Activated naive CD8-positive, alpha-beta T cell treated with anti-CD3 and anti-CD28 coated beads, Interleukin-2, amount 50 U/mL, for 24 hours (primary cell): ENCODE data around the gene FASN.
"Not testable (repeated sequence)": the region's sequence is repeated elsewhere in the genome, so short reads cannot be mapped to it uniquely, and the experiment has no call there.

ENCODE experiments used
- ATAC-seq: fragments of 150-1000 bp; cut with Tn5 transposase; one replicate; pipeline ENCODE4 v1.10.0; 2021
- DNase-seq: peaks from one replicate; pipeline ENCODE4 v3.0.0; 2021
- H3K27ac Mint-ChIP-seq: one replicate; pipeline ENCODE4 v1.8.0; 2021; ENCODE audit warnings: mild to moderate bottlenecking, mixed read lengths
- H3K27me3 Mint-ChIP-seq: one replicate; pipeline ENCODE4 v1.8.0; 2021; ENCODE audit warnings: mixed read lengths
- H3K36me3 Mint-ChIP-seq: one replicate; pipeline ENCODE4 v1.8.0; 2021; ENCODE audit warnings: low read depth, mixed read lengths
- H3K4me1 Mint-ChIP-seq: one replicate; pipeline ENCODE4 v1.8.0; 2021; ENCODE audit warnings: mixed read lengths
- H3K4me3 Mint-ChIP-seq: one replicate; pipeline ENCODE4 v1.8.0; 2021; ENCODE audit warnings: mild to moderate bottlenecking, moderate library complexity, mixed read lengths
- H3K9me3 Mint-ChIP-seq: one replicate; pipeline ENCODE4 v1.8.0; 2021; ENCODE audit warnings: mixed read lengths

Gene FASN

DNA sequence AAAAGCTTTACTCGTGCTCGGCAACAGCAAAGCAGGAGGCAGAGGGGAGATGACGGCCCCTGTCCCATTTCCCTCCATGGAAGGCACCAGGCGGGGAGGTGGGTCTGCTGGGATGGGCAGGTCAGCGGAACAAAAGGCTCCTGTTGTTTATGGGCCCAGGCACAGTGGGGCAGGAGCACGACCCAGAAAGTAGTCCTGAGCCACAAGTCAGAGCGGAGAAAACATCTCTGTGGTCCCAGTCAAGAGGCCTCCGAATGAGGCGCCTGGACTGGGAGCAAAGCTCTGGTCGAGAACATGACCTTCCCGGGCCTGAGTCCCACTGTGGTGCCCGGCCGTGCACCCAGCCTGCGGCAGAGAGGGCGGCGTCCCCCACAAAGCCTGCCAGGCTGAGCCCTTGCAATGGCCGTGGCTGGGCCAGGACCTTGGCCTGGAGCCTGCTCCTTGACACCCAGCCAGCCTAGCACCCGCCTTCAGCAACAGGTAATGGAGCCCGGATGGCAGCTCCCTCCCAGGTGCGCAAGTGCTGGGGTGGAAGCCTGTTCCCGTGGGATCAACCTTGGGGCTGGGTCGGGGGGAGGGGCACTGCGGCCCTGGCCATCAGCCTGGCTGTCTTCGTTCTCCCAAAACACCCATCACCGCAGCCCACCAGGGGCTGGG, 50.0 kb downstream of the FASN start:
- no peak for DNase-seq
- H3K27ac Mint-ChIP-seq: no peak overlapping the region
- H3K4me3 Mint-ChIP-seq: no peak overlapping the region
- H3K27me3 Mint-ChIP-seq: no peaks in the 10 kb centered on the region
- no peak for ATAC-seq
- H3K36me3 Mint-ChIP-seq: no peaks in the 10 kb centered on the region
- H3K4me1 Mint-ChIP-seq: peaks cover 11% of the 10 kb centered on the region
- no peaks in the 10 kb centered on the region for H3K9me3 Mint-ChIP-seq

- ATAC-seq (no peak), DNase-seq (no peak)
- Mint-ChIP-seq H3K4me3 (no peak overlapping the region), H3K9me3 (no peaks in the 10 kb centered on the region), H3K36me3 (no peaks in the 10 kb centered on the region), H3K4me1 (peaks cover 7% of the 10 kb centered on the region), H3K27ac (no peak overlapping the region), H3K27me3 (no peaks in the 10 kb centered on the region)
These were observed 50.7 kb downstream of the FASN start for GRCh38 chr17:82047379-82047778.

DNA sequence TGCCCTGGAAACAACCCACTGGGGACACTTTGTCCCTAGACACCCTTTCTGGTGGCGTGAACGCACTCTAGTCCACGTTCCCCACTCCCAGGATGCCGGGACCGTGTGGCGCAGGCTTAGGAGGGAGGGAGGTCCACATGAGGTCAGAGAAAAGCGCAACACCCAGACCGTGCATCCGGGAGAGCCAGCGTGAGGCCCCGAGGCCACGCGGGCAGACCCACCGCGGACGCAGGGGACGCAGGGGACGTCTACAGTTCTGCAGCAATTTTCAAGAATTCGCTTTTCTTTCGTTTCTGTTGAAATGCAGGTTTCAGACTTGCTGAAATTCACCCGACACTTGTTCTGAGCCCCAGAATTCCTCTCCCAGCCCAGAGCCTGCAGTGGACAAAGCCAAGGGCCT, 51.1 kb downstream of the FASN start:
- DNase-seq (no peak), ATAC-seq (no peak)
- Mint-ChIP-seq H3K36me3 (no peaks in the 10 kb centered on the region), H3K4me1 (peaks cover 7% of the 10 kb centered on the region), H3K27ac (no peak overlapping the region), H3K9me3 (no peaks in the 10 kb centered on the region), H3K4me3 (no peak overlapping the region), H3K27me3 (no peaks in the 10 kb centered on the region)

GRCh38 chr17:82045936-82046484, 52.0 kb downstream of the FASN start:
- ATAC-seq (no peak), DNase-seq (no peak)
- Mint-ChIP-seq H3K36me3 (no peaks in the 10 kb centered on the region), H3K27ac (no peak overlapping the region), H3K4me3 (no peak overlapping the region), H3K27me3 (no peaks in the 10 kb centered on the region), H3K9me3 (no peaks in the 10 kb centered on the region), H3K4me1 (peaks cover 7% of the 10 kb centered on the region)

DNA sequence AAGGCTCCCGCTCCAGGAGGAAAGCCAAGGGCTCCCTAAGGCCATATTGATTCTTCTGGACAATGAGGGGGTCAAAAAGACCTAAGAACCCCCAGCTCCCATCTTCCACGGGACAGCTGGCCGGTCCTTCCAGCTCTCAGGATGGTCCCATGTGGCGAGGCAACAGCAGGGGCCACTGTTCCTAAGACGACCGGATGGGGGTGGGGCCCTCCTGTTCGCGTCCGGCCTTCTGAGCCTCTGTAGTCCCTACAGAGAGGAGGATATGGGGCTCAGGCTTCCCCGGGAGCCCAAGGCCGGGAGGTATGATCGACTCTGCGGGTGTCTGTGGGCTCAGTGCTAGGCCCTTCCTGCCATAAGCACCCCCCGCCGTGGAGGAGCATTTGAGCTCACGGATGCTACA, 54.5 kb downstream of the FASN start:
- no peak overlapping the region for H3K27ac Mint-ChIP-seq
- ATAC-seq: no peak
- no peak overlapping the region for H3K4me3 Mint-ChIP-seq
- no peak for DNase-seq
- H3K27me3 Mint-ChIP-seq: no peaks in the 10 kb centered on the region
- H3K4me1 Mint-ChIP-seq: peaks cover 4% of the 10 kb centered on the region
- no peaks in the 10 kb centered on the region for H3K36me3 Mint-ChIP-seq
- H3K9me3 Mint-ChIP-seq: no peaks in the 10 kb centered on the region

- ATAC-seq (no peak), DNase-seq (no peak)
- no peaks in the 10 kb centered on the region for H3K27me3 Mint-ChIP-seq
- no peak overlapping the region for H3K27ac Mint-ChIP-seq
- H3K9me3 Mint-ChIP-seq: no peaks in the 10 kb centered on the region
- no peak overlapping the region for H3K4me3 Mint-ChIP-seq
- H3K4me1 Mint-ChIP-seq: peaks cover 9% of the 10 kb centered on the region
- no peaks in the 10 kb centered on the region for H3K36me3 Mint-ChIP-seq
These were observed 55.4 kb downstream of the FASN start for GRCh38 chr17:82042649-82043048.

DNA sequence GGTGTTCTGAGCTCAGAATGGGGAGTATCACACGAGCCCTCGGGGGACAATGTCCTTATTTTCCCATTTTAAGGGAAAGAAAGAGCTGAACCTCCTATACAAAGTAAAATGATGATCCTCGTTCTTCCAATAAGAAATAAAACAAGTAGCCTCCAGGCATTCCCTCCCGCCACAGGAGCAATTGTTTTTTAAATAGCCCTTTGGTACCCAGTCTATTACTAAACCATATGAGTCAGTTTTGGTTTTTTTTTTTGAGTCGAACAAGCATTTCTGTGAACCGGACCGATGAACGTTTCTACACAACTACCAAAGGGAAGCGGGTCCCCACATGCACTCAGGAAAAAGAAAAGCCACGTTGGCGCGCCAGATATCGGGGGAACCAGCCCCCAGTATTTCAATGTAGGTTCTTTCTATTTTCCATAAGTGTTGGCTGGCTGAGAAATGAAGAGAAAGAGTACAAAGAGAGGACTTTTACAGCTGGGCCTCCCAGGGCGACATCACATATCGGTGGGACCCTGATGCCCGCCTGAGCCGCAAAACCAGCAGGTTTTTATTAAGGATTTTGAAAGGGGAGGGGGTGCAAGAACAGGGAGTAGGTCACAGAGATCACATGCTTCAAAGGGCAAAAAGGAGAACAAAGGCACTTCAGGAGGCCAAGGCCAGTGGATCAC, 56.8 kb downstream of the FASN start:
- Mint-ChIP-seq H3K9me3 (no peaks in the 10 kb centered on the region), H3K27ac (no peak overlapping the region), H3K4me1 (peaks cover 12% of the 10 kb centered on the region), H3K36me3 (no peaks in the 10 kb centered on the region), H3K27me3 (no peaks in the 10 kb centered on the region), H3K4me3 (no peak overlapping the region)
- ATAC-seq: no peak
- no peak for DNase-seq

DNA sequence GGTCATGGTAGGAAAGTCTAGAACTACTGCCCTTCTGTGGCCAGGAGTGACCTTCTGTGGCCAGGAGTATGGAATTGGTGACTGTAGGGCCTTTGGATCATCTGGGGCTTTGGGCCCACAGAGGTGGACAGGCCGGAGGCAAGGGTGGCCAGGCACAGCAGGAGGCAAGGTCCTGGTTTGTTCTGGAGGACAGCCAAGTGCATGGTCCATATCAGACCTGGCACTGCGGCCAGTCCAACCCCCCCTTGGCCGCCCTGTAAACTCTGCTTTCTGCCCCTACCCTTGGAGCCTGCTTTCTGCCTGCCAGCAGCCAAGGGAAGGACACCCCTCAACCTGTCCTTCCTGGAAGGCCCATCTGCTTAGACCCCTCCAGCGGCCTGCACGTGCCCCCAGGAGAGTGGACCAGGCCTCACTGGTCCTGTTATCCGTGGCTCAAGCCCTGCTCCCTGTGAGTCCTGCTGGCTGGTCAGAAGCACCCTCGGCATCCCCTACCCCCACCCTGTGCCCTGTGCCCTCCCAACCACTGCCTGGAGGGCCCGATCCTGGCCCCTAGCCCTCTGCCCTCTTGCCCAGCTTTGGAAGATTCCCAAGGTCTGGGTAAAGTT, 58.2 kb downstream of the FASN start:
- peaks cover 5% of the 10 kb centered on the region for H3K36me3 Mint-ChIP-seq
- no peak for DNase-seq
- peaks cover 22% of the 10 kb centered on the region for H3K4me1 Mint-ChIP-seq
- no peaks in the 10 kb centered on the region for H3K9me3 Mint-ChIP-seq
- H3K4me3 Mint-ChIP-seq: no peak overlapping the region
- H3K27ac Mint-ChIP-seq: no peak overlapping the region
- ATAC-seq: no peak
- H3K27me3 Mint-ChIP-seq: no peaks in the 10 kb centered on the region

DNA sequence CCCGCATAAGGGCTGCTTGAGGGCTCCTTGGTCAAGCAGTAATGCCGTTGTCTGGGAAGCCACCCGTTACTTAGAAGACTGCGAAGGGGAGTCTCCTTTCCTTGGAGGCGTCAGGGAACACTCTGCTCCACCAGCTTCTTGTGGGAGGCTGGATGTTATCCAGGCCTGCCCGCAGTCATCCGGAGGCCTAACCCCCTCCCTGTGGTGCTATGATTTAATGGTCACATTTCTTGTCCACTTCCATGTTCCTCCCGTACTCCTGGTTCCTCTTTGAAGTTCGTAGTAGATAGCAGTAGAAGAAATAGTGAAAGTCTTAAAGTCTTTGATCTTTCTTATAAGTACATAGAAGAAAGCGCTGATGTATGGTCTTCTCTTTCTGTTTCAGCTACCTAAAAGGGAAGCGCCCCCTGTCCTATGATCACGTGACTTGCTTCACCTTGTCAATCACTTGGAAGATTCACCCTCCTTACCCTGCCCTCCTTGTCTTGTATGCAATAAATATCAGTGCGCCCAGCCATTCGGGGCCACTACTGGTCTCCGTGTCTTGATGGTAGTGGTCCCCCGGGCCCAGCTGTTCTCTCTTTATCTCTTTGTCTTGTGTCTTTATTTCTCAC, 59.1 kb downstream of the FASN start:
- DNase-seq, H3K27ac Mint-ChIP-seq, H3K27me3 Mint-ChIP-seq, H3K36me3 Mint-ChIP-seq, H3K4me3 Mint-ChIP-seq, H3K9me3 Mint-ChIP-seq, ATAC-seq: not testable (repeated sequence)
- H3K4me1 Mint-ChIP-seq: peaks cover 22% of the 10 kb centered on the region

GRCh38 chr17:82037889-82038195, 60.2 kb downstream of the FASN start:
- DNase-seq (no peak), ATAC-seq (no peak)
- no peaks in the 10 kb centered on the region for H3K9me3 Mint-ChIP-seq
- no peaks in the 10 kb centered on the region for H3K27me3 Mint-ChIP-seq
- H3K4me3 Mint-ChIP-seq: peak overlapping the region; percentile 78
- H3K4me1 Mint-ChIP-seq: peaks cover 23% of the 10 kb centered on the region
- H3K27ac Mint-ChIP-seq: peak overlapping the region; percentile 80
- H3K36me3 Mint-ChIP-seq: peaks cover 5% of the 10 kb centered on the region

GRCh38 chr17:82037092-82037888, 60.7 kb downstream of the FASN start, which contains the start of gene DCXR:
TSS of gene DCXR (minus strand) at chr17:82037697. CDS start at chr17:82037682, 15 bp downstream.
- no peaks in the 10 kb centered on the region for H3K27me3 Mint-ChIP-seq
- peak; percentile 96 for ATAC-seq
- H3K27ac Mint-ChIP-seq: peak within 1 kb of the TSS; percentile 80
- peaks cover 5% of the 10 kb centered on the region for H3K36me3 Mint-ChIP-seq
- peaks cover 23% of the 10 kb centered on the region for H3K4me1 Mint-ChIP-seq
- H3K4me3 Mint-ChIP-seq: peak within 1 kb of the TSS; percentile 78
- H3K9me3 Mint-ChIP-seq: no peaks in the 10 kb centered on the region
- DNase-seq: peak; percentile 97

DNA sequence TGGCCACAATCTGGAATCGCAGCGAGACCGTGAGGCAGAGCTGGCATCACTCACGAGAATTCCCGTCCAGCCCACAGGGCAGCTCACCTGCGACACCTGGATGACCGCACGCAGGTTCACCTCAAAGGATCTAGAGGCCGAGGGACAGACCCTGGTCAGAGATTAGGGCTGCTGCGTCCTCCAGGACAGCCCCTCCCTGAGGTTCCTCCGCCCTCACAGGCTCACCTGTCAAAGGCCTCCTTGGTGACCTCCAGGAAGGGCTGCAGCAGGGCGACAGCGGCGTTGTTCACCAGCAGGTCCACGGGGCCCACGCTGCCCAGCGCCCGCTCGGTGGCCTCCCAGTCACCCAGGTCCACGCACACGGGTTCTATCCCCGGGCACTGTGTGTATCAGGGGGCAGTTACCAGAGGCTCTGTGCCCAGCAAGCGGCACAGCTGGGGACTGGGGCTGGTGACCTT, 61.4 kb downstream of the FASN start:
- Mint-ChIP-seq H3K36me3 (peaks cover 5% of the 10 kb centered on the region), H3K27ac (no peak overlapping the region), H3K4me1 (peaks cover 23% of the 10 kb centered on the region), H3K27me3 (no peaks in the 10 kb centered on the region), H3K9me3 (no peaks in the 10 kb centered on the region), H3K4me3 (peak overlapping the region; percentile 78)
- ATAC-seq: no peak
- no peak for DNase-seq

DNA sequence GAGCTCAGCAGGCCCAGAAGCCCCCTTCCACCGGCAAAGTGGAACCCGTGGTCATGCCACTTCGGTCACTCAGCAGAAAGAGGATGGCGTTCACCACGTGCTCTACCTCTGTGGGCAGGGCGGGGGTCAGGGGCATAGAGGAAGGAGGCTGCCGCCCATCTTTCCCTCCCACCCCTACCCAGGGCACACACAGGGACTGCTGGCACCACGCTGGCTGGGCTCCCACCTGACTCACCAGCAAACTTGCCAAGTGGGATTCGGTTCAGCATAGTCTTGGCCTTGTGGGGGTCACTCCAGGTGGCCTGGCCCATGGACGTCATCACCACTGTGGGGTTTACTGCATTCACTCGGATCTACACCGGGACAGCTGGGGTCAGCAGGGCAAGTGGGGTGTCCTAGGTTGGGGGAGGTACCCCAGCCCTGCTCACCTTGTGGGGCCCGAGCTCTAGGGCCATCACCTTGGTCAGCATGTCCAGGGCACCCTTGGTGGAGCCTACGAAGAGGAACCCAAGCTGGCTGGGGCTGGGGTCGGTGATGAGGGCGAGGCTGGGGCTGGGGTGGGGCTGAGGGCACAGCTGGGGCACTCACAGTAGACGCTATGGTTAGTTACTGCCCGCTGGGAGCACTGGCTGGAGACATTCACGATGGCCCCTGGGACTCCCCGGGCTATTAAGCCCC, 61.9 kb downstream of the FASN start:
- peak overlapping the region; percentile 78 for H3K4me3 Mint-ChIP-seq
- H3K9me3 Mint-ChIP-seq: no peaks in the 10 kb centered on the region
- ATAC-seq: no peak
- no peak overlapping the region for H3K27ac Mint-ChIP-seq
- DNase-seq: no peak
- H3K4me1 Mint-ChIP-seq: peaks cover 23% of the 10 kb centered on the region
- no peaks in the 10 kb centered on the region for H3K27me3 Mint-ChIP-seq
- H3K36me3 Mint-ChIP-seq: peaks cover 5% of the 10 kb centered on the region

DNA sequence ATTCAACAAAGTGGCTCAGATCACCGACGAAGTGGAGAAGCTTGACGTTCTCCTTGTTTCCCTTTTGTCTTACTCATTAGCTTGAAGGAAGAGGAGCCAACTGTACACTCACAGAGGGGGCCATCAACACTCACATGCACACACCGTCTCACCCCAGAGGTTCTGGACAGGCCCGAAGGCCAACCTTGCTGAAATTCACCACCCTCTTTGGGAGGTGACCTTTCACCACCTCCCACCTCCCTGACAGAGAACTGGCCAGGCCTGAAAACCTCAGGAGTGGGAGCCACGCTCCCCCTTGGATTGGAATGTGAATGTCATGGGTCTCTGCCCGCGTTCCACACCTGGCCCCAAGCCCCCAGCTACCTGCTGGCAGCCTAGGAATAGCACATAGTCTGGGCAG, 62.5 kb downstream of the FASN start:
- no peaks in the 10 kb centered on the region for H3K27me3 Mint-ChIP-seq
- no peaks in the 10 kb centered on the region for H3K9me3 Mint-ChIP-seq
- peaks cover 5% of the 10 kb centered on the region for H3K36me3 Mint-ChIP-seq
- DNase-seq (no peak), ATAC-seq (no peak)
- peaks cover 25% of the 10 kb centered on the region for H3K4me1 Mint-ChIP-seq
- no peak overlapping the region for H3K27ac Mint-ChIP-seq
- H3K4me3 Mint-ChIP-seq: peak overlapping the region; percentile 78
